Smooth muscle cell (in vitro differentiated cells): ENCODE data around the gene SLC39A1. TPM values are rescaled to one million over a fixed set of nuclear protein-coding genes. Genes with fewer than 3 reads are reported as not detected.

ENCODE experiments used
- DNase-seq: peaks from one replicate; lab custom pipeline; 2025; ENCODE audit not compliant: unreplicated experiment; lab: John Stamatoyannopoulos, UW
- H2AFZ ChIP-seq: fragments of 200-600 bp; sonication (generic); 2 replicates; pipeline ENCODE4 v1.6.0; 2016; ENCODE audit warnings: antibody characterized with exemption, low read depth, mild to moderate bottlenecking
- H3F3A ChIP-seq: fragments of 200-600 bp; sonication (generic); 2 replicates; pipeline ENCODE4 v1.6.0; 2017; ENCODE audit warnings: antibody characterized with exemption, low read depth
- H3K27ac ChIP-seq: fragments of 200-600 bp; sonication (generic); 2 replicates; pipeline ENCODE4 v1.5.1; 2016; ENCODE audit warnings: low read depth, mild to moderate bottlenecking
- H3K27me3 ChIP-seq: fragments of 200-600 bp; sonication (generic); 2 replicates; pipeline ENCODE4 v1.6.1; 2016; ENCODE audit warnings: low read depth, mild to moderate bottlenecking
- H3K36me3 ChIP-seq: fragments of 200-600 bp; sonication (generic); 2 replicates; pipeline ENCODE4 v1.5.1; 2016; ENCODE audit warnings: low read depth
- H3K4me1 ChIP-seq: fragments of 200-600 bp; sonication (generic); 2 replicates; pipeline ENCODE4 v1.5.1; 2016; ENCODE audit warnings: low read depth
- H3K4me2 ChIP-seq: fragments of 200-600 bp; sonication (generic); 2 replicates; pipeline ENCODE4 v1.6.0; 2016; ENCODE audit warnings: mild to moderate bottlenecking
- H3K4me3 ChIP-seq: fragments of 200-600 bp; sonication (generic); 2 replicates; pipeline ENCODE4 v1.5.1; 2016; ENCODE audit warnings: mild to moderate bottlenecking
- H3K79me2 ChIP-seq: fragments of 200-600 bp; sonication (generic); 2 replicates; pipeline ENCODE4 v1.6.0; 2016; ENCODE audit warnings: low read depth, mild to moderate bottlenecking
- H3K9ac ChIP-seq: fragments of 200-600 bp; sonication (generic); 2 replicates; pipeline ENCODE4 v1.6.0; 2016; ENCODE audit warnings: low read depth
- H3K9me3 ChIP-seq: fragments of 200-600 bp; sonication (generic); replicated peaks from 2 replicates; pipeline ENCODE4 v1.5.1; 2016; ENCODE audit warnings: low read depth
- H4K20me1 ChIP-seq: fragments of 200-600 bp; sonication (generic); 2 replicates; pipeline ENCODE4 v1.6.0; 2016; ENCODE audit warnings: low read depth
- CTCF ChIP-seq: fragments of 200-600 bp; sonication (generic); IDR thresholded peaks from 2 replicates; pipeline ENCODE4 v1.5.1; 2017; ENCODE audit warnings: borderline replicate concordance, mild to moderate bottlenecking, antibody characterized with exemption; ENCODE audit not compliant: insufficient read depth, poor library complexity, severe bottlenecking
- WGBS: methylation state at CpG from one replicate; pipeline ENCODE4 v1.1.7; 2016; ENCODE audit warnings: low lambda C conversion rate; 5-methylcytosine and 5-hydroxymethylcytosine counted together
- polyA plus RNA-seq: library from polyadenylated mRNA; unstranded; fragments of >200 nt; fragmentation: Nextera tagmentation; extraction: Ambion mirVana; gene quantifications from 2 replicates; pipeline ENCODE4 v1.2.1, GENCODE V29; 2016
- total RNA-seq: library from RNA; depleted of rRNA; stranded (reverse); fragments of >200 nt; gene quantifications from 2 replicates; pipeline ENCODE4 v1.2.3, GENCODE V29; 2014

Gene SLC39A1
- total and polyA plus RNA-seq, 2 experiments from 2014 or later, result 104 to 143 TPM

GRCh38 chr1:153962088-153963029, 978 bp downstream of the SLC39A1 start:
- no peak for TF ChIP-seq CTCF
- peak overlapping the region; percentile 93 for H3K27ac ChIP-seq
- peaks cover 42% of the 10 kb centered on the region for H3K79me2 ChIP-seq
- peaks cover 10% of the 10 kb centered on the region for H3F3A ChIP-seq
- H3K4me3 ChIP-seq, result peak overlapping the region; percentile 77
- H3K4me2 ChIP-seq, result peak overlapping the region; percentile 89
- H3K36me3 ChIP-seq, result no peaks in the 10 kb centered on the region
- peaks cover 21% of the 10 kb centered on the region for H4K20me1 ChIP-seq
- peaks cover 26% of the 10 kb centered on the region for H3K4me1 ChIP-seq
- H2AFZ ChIP-seq, result peak overlapping the region; percentile 50
- DNase-seq, result no peak
- H3K9ac ChIP-seq, result peak overlapping the region; percentile 93
- no peaks in the 10 kb centered on the region for H3K27me3 ChIP-seq
- whole genome bisulfite sequencing, result 17% methylated on average over 16 of the region's 16 CpGs
- H3K9me3 ChIP-seq, result no peaks in the 10 kb centered on the region

- 78% methylated on average over 4 of the region's 4 CpGs for WGBS
- H3K9ac ChIP-seq, result peak overlapping the region; percentile 93
- H3K27ac ChIP-seq, result peak overlapping the region; percentile 93
- H3K4me1 ChIP-seq, result peaks cover 28% of the 10 kb centered on the region
- no peak overlapping the region for H2AFZ ChIP-seq
- no peaks in the 10 kb centered on the region for H3K9me3 ChIP-seq
- H3K36me3 ChIP-seq, result no peaks in the 10 kb centered on the region
- H4K20me1 ChIP-seq, result peaks cover 30% of the 10 kb centered on the region
- DNase-seq, result no peak
- H3K79me2 ChIP-seq, result peaks cover 52% of the 10 kb centered on the region
- no peaks in the 10 kb centered on the region for H3K27me3 ChIP-seq
- H3F3A ChIP-seq, result peaks cover 4% of the 10 kb centered on the region
- H3K4me3 ChIP-seq, result peak overlapping the region; percentile 77
- peak overlapping the region; percentile 89 for H3K4me2 ChIP-seq
- TF ChIP-seq CTCF, result no peak
Measured at GRCh38 chr1:153961421-153961820, 1.9 kb downstream of the SLC39A1 start.

- no peak overlapping the region for H3K9ac ChIP-seq
- no peak overlapping the region for H2AFZ ChIP-seq
- H4K20me1 ChIP-seq, result peaks cover 41% of the 10 kb centered on the region
- peaks cover 4% of the 10 kb centered on the region for H3F3A ChIP-seq
- no peak overlapping the region for H3K4me3 ChIP-seq
- H3K9me3 ChIP-seq, result no peaks in the 10 kb centered on the region
- TF ChIP-seq CTCF, result no peak
- H3K4me1 ChIP-seq, result peaks cover 28% of the 10 kb centered on the region
- no peak overlapping the region for H3K4me2 ChIP-seq
- no peaks in the 10 kb centered on the region for H3K27me3 ChIP-seq
- H3K79me2 ChIP-seq, result peaks cover 59% of the 10 kb centered on the region
- H3K27ac ChIP-seq, result no peak overlapping the region
- H3K36me3 ChIP-seq, result no peaks in the 10 kb centered on the region
- no peak for DNase-seq
- WGBS, result 97% methylated on average over 11 of the region's 11 CpGs
Measured at GRCh38 chr1:153960206-153960605, 3.1 kb downstream of the SLC39A1 start.
